K562 (cell line): ENCODE data around the gene PUS10. TPM values are rescaled to one million over a fixed set of nuclear protein-coding genes. Genes with fewer than 3 reads are reported as not detected.

Experiments
- ATAC-seq: fragments of 200-7000 bp; cut with Tn5 transposase; 3 replicates; pipeline ENCODE4 v1.9.1; 2020; ENCODE audit warnings: moderate library complexity
- BruUV-seq: library from RNA; stranded (reverse); fragments of 400-500 nt; replicated peaks from 2 replicates; lab custom pipeline; 2021; lab: Mats Ljungman, UMichigan
- CTCF ChIA-PET: fragments of 300-600 bp; formaldehyde crosslinking; extraction: SDS; loops from one replicate; lab custom pipeline; 2021; ENCODE audit warnings: low intra/inter-chr PET ratio; lab: Yijun Ruan, JAX
- POLR2A ChIA-PET: fragments of 300-600, 350-650 bp; sonication (Branson Sonifier 250); formaldehyde crosslinking; extraction: SDS; loops from one replicate; lab custom pipeline; 2021; ENCODE audit warnings: antibody characterized with exemption, inconsistent platforms; lab: Yijun Ruan, JAX
- DNase-seq, 4 experiments: peaks; one replicate each; pipeline versions ENCODE4 v3.0.0 to v3.0.0-alpha.2; 2011 to 2018; ENCODE audit warnings: low spot score in 3 of 4, mixed read lengths in 3 of 4; ENCODE audit errors: extremely low read depth in 1 of 4
- FAIRE-seq: peaks from 2 replicates; lab custom pipeline; 2011; peaks lifted over from hg19 to GRCh38; lab: Jason Lieb, UNC
- H2AFZ ChIP-seq: 2 replicates; pipeline ENCODE4 v1.6.0; 2011; ENCODE audit warnings: low read depth, low read length, control low read depth, inconsistent platforms
- H3K27ac ChIP-seq: fragments of 200-600 bp; 3 replicates; pipeline ENCODE4 v1.8.0; 2011; ENCODE audit warnings: low read depth, mild to moderate bottlenecking, control low read depth, inconsistent platforms, low read length, moderate library complexity, mixed read lengths; ENCODE audit errors: extremely low read depth
- H3K27me3 ChIP-seq, 2 experiments: fragments of 300-600 bp in 1 of 2; 2 replicates in 1 of 2; 3 replicates in 1 of 2; pipeline versions ENCODE4 v1.6.0 to v1.8.0; 2011; ENCODE audit warnings: inconsistent platforms in 2 of 2, low read length in 2 of 2, mild to moderate bottlenecking in 1 of 2, mixed read lengths in 1 of 2, moderate library complexity in 1 of 2; ENCODE audit not compliant: control insufficient read depth in 2 of 2, insufficient read depth in 2 of 2
- H3K36me3 ChIP-seq: fragments of 300-600 bp; 3 replicates; pipeline ENCODE4 v1.8.0; 2011; ENCODE audit warnings: mild to moderate bottlenecking, low read length, inconsistent platforms; ENCODE audit not compliant: control insufficient read depth, insufficient read depth
- H3K4me1 ChIP-seq, 2 experiments: fragments of 200-600 bp in 1 of 2; replicated peaks in 1 of 2; 2 replicates in 1 of 2; 3 replicates in 1 of 2; pipeline versions ENCODE4 v1.5.1 to v1.8.0; 2011; ENCODE audit warnings: inconsistent platforms in 2 of 2, low read length in 2 of 2, mild to moderate bottlenecking in 1 of 2, mixed read lengths in 1 of 2, moderate library complexity in 1 of 2; ENCODE audit not compliant: control insufficient read depth in 2 of 2, insufficient read depth in 2 of 2
- H3K4me2 ChIP-seq: 2 replicates; pipeline ENCODE4 v1.6.1; 2011; ENCODE audit warnings: low read length, control low read depth, inconsistent platforms, mixed read lengths; ENCODE audit not compliant: insufficient read depth
- H3K4me3 ChIP-seq: fragments of 200-600 bp; sonication (generic), shearing (Covaris generic); 2 replicates; pipeline ENCODE4 v1.5.1; 2016; ENCODE audit warnings: control low read depth, inconsistent platforms
- H3K79me2 ChIP-seq: fragments of 200-600 bp; 3 replicates; pipeline ENCODE4 v1.8.0; 2011; ENCODE audit warnings: low read length, inconsistent platforms; ENCODE audit not compliant: control insufficient read depth, insufficient read depth
- H3K9ac ChIP-seq, 2 experiments: 2 replicates each; pipeline versions ENCODE4 v1.6.0 to v1.6.1; 2011; ENCODE audit warnings: low read depth in 2 of 2, low read length in 2 of 2, control low read depth in 1 of 2, inconsistent platforms in 1 of 2, mild to moderate bottlenecking in 1 of 2, mixed read lengths in 1 of 2; ENCODE audit not compliant: insufficient read depth in 1 of 2
- H3K9me1 ChIP-seq: one replicate; pipeline ENCODE4 v1.6.0; 2011; ENCODE audit warnings: inconsistent platforms, mild to moderate bottlenecking, low read length, moderate library complexity; ENCODE audit not compliant: control insufficient read depth, insufficient read depth
- H3K9me3 ChIP-seq: replicated peaks from 2 replicates; pipeline ENCODE4 v1.5.1; 2011; ENCODE audit warnings: low read depth, low read length, inconsistent platforms; ENCODE audit not compliant: control insufficient read depth, insufficient read depth
- H4K20me1 ChIP-seq: replicated peaks from 2 replicates; pipeline ENCODE4 v1.6.1; 2011; ENCODE audit warnings: low read length, inconsistent platforms, mixed read lengths; ENCODE audit not compliant: control insufficient read depth, insufficient read depth
- ATF1 ChIP-seq, 2 experiments: fragments of 450-650 bp in 1 of 2; IDR thresholded peaks; 2 replicates each; pipeline ENCODE4 v1.6.1; 2016; ENCODE audit warnings: missing compliant biosample characterization in 1 of 2, missing genetic modification characterization in 1 of 2
- CEBPG ChIP-seq, 3 experiments: fragments of 200-800 bp in 1 of 3; sonication (Bioruptor generic) in 1 of 3; sonication (generic) in 1 of 3; formaldehyde crosslinking in 1 of 3; IDR thresholded peaks in 2 of 3; conservative IDR thresholded peaks in 1 of 3; 2 replicates each; pipeline versions ENCODE4 v1.6.1 to v1.8.0; 2016 to 2022; ENCODE audit warnings: missing compliant biosample characterization in 2 of 3, missing genetic modification characterization in 2 of 3, mild to moderate bottlenecking in 1 of 3, missing genetic modification reagents in 1 of 3
- CREM ChIP-seq: IDR thresholded peaks from 2 replicates; pipeline ENCODE4 v1.6.1; 2014; ENCODE audit warnings: antibody characterized with exemption, low read depth
- PHTF2 ChIP-seq: fragments of 250-450 bp; sonication (Bioruptor Pico); IDR thresholded peaks from 2 replicates; pipeline ENCODE4 v1.5.0; 2021; ENCODE audit warnings: mild to moderate bottlenecking
- SMARCE1 ChIP-seq: fragments of 450-650 bp; IDR thresholded peaks from 2 replicates; pipeline ENCODE4 v1.7.1; 2016; ENCODE audit warnings: mild to moderate bottlenecking
- ZBTB7A ChIP-seq: IDR thresholded peaks from 2 replicates; pipeline ENCODE4 v1.6.1; 2011; ENCODE audit warnings: low read depth, mild to moderate bottlenecking, low read length, moderate library complexity, borderline replicate concordance; ENCODE audit not compliant: control insufficient read depth
- ZNF75A ChIP-seq: fragments of 450-650 bp; formaldehyde crosslinking; IDR thresholded peaks from 2 replicates; pipeline ENCODE4 v1.4.0; 2020; ENCODE audit warnings: mild to moderate bottlenecking
- WGBS: fragments of 100-300 bp; shearing (Covaris generic); methylation state at CpG from one replicate; pipeline ENCODE4 v1.1.6; 2016; ENCODE audit warnings: low coverage, mixed read lengths; ENCODE audit not compliant: insufficient coverage; ENCODE audit errors: missing lambda C conversion rate; 5-methylcytosine and 5-hydroxymethylcytosine counted together
- in situ Hi-C: fragments of 300-500 bp; cut with MboI; formaldehyde crosslinking; loops from 4 replicates; pipeline ENCODE4 v1.15.0; 2018; ENCODE audit warnings: inconsistent platforms, mixed read lengths
- intact Hi-C: fragments of 100-400 bp; cut with micrococcal nuclease; formaldehyde crosslinking; loops from 2 replicates; pipeline ENCODE4 v1.14.2; 2022
- polyA plus RNA-seq, 8 experiments: library from polyadenylated mRNA; depleted of rRNA in 4 of 8; stranded (reverse) in 5 of 8; unstranded in 3 of 8; fragments of >200 nt; fragmentation: Nextera tagmentation in 2 of 8; fragmentation: Illumina TruSeq in 1 of 8; extraction: Ambion mirVana in 2 of 8; extraction: Trizol in 1 of 8; gene quantifications; 2 replicates each; pipeline versions ENCODE4 v1.2.1 to v1.2.3, GENCODE V29; 2011 to 2014; ENCODE audit warnings: inconsistent platforms in 1 of 8, missing spikeins in 1 of 8
- total RNA-seq, 7 experiments: library from RNA; depleted of rRNA in 6 of 7; stranded (reverse); fragments of >200 nt in 6 of 7; fragmentation: Illumina TruSeq in 2 of 7; extraction: Trizol in 2 of 7; gene quantifications; 2 replicates each; pipeline versions ENCODE4 v1.2.1 to v1.2.3, GENCODE V29; 2011 to 2021; ENCODE audit warnings: low replicate concordance in 1 of 7
- TF ChIP-seq, protein P1 (sequence below), 3 experiments: IDR thresholded peaks in 2 of 3; conservative IDR thresholded peaks in 1 of 3; 2 replicates each; pipeline ENCODE4 v1.5.1; 2011 to 2012; ENCODE audit warnings: low read length in 3 of 3, mild to moderate bottlenecking in 3 of 3, control low read depth in 2 of 3, improper control_type of control experiment in 1 of 3, inconsistent platforms in 1 of 3, low read depth in 1 of 3, mixed read lengths in 1 of 3, moderate library complexity in 1 of 3; ENCODE audit not compliant: insufficient read depth in 2 of 3
- TF ChIP-seq, protein P2 (sequence below), 2 experiments: fragments of 450-650 bp; formaldehyde crosslinking in 1 of 2; IDR thresholded peaks; 2 replicates each; pipeline versions ENCODE4 v1.4.0 to v1.6.1; 2014 to 2020; ENCODE audit warnings: mild to moderate bottlenecking in 2 of 2, borderline replicate concordance in 1 of 2, low read depth in 1 of 2
- TF ChIP-seq, protein P3 (sequence below), 2 experiments: fragments of 450-650 bp in 1 of 2; sonication (generic) in 1 of 2; formaldehyde crosslinking in 1 of 2; IDR thresholded peaks in 1 of 2; conservative IDR thresholded peaks in 1 of 2; 2 replicates each; pipeline versions ENCODE4 v1.6.1 to v1.8.1; 2016 to 2023; ENCODE audit warnings: mild to moderate bottlenecking in 2 of 2, moderate library complexity in 2 of 2, inconsistent platforms in 1 of 2, missing genetic modification reagents in 1 of 2

Gene PUS10
- total and polyA plus RNA-seq, 9 of the 15 experiments (the other 6 are each of a cell fraction or from before 2014, with no cell fraction given) = 5.0 to 10.7 (median 7.6) TPM

DNA sequence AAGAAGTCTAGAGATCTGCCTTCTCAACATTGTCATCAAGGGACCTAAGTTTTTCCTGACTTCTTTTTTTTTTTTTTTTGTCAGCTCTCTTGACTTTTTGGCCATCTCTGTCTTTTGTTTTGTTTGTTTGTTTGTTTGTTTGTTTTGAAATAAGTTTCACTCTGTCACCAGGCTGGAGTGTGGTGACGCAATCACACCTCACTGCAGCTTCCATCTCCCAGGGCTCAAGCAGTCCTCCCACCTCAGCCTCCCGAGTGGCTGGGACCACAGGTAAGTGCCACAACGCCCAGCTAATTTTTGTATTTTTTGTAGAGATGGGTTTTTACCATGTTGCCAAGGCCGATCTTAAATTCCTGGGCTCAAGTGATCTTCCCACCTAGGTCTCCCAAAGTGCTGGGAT, 5.6 kb upstream of the PUS10 start:
- no peaks in the 10 kb centered on the region for H3K9me1 ChIP-seq
- H3K27me3 ChIP-seq = no peaks in the 10 kb centered on the region
- no peak overlapping the region for H3K4me2 ChIP-seq
- peaks cover 21% of the 10 kb centered on the region; the same call in 2 of the 3 replicates for H3K36me3 ChIP-seq
- POLR2A ChIA-PET = no interaction called here
- WGBS = 74% methylated on average over 4 of the region's 4 CpGs
- BruUV-seq = no TSS peak
- ATAC-seq (no peak), DNase-seq (no peak), FAIRE-seq (no peak)
- peaks cover 43% of the 10 kb centered on the region for H3K79me2 ChIP-seq
- no peaks in the 10 kb centered on the region for H4K20me1 ChIP-seq
- no peak overlapping the region for H2AFZ ChIP-seq
- intact Hi-C loops = no loop called here
- peaks cover 0 to 4% of the 10 kb centered on the region in 2 experiments; a peak in 2 of 5 replicates for H3K4me1 ChIP-seq
- in situ Hi-C loops = no loop called here
- CTCF ChIA-PET = no interaction called here
- H3K9ac ChIP-seq = no peak overlapping the region
- H3K4me3 ChIP-seq = no peak overlapping the region
- no peaks in the 10 kb centered on the region for H3K9me3 ChIP-seq
- no peak overlapping the region for H3K27ac ChIP-seq
- TF ChIP-seq ZBTB7A (no peak), SMARCE1 (no peak), ATF1 (CRISPR knock-in tag; IDR thresholded peaks at IDR 0.05) (no peak), ATF1 (tag; IDR thresholded peaks at IDR 0.05) (no peak), CEBPG (CRISPR knock-in tag; IDR thresholded peaks at IDR 0.05) (no peak), CEBPG (tag; conservative IDR thresholded peaks at IDR 0.05 in 1 of 2, IDR thresholded peaks at IDR 0.05 in 1 of 2) (peak in 1 of 2 experiments; percentile 65; a peak in 1 of 4 replicates), CREM (no peak), ZNF75A (CRISPR knock-in tag) (no peak), PHTF2 (CRISPR knock-in tag) (no peak)
- TF ChIP-seq, protein P1, sequence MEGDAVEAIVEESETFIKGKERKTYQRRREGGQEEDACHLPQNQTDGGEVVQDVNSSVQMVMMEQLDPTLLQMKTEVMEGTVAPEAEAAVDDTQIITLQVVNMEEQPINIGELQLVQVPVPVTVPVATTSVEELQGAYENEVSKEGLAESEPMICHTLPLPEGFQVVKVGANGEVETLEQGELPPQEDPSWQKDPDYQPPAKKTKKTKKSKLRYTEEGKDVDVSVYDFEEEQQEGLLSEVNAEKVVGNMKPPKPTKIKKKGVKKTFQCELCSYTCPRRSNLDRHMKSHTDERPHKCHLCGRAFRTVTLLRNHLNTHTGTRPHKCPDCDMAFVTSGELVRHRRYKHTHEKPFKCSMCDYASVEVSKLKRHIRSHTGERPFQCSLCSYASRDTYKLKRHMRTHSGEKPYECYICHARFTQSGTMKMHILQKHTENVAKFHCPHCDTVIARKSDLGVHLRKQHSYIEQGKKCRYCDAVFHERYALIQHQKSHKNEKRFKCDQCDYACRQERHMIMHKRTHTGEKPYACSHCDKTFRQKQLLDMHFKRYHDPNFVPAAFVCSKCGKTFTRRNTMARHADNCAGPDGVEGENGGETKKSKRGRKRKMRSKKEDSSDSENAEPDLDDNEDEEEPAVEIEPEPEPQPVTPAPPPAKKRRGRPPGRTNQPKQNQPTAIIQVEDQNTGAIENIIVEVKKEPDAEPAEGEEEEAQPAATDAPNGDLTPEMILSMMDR (IDR thresholded peaks at IDR 0.05 in 2 of 3, conservative IDR thresholded peaks at IDR 0.05 in 1 of 3; ENCODE audit: insufficient read depth in 2 of 3, low read depth in 1 of 3, low read length in 3 of 3) = no peak
- TF ChIP-seq, protein P2, sequence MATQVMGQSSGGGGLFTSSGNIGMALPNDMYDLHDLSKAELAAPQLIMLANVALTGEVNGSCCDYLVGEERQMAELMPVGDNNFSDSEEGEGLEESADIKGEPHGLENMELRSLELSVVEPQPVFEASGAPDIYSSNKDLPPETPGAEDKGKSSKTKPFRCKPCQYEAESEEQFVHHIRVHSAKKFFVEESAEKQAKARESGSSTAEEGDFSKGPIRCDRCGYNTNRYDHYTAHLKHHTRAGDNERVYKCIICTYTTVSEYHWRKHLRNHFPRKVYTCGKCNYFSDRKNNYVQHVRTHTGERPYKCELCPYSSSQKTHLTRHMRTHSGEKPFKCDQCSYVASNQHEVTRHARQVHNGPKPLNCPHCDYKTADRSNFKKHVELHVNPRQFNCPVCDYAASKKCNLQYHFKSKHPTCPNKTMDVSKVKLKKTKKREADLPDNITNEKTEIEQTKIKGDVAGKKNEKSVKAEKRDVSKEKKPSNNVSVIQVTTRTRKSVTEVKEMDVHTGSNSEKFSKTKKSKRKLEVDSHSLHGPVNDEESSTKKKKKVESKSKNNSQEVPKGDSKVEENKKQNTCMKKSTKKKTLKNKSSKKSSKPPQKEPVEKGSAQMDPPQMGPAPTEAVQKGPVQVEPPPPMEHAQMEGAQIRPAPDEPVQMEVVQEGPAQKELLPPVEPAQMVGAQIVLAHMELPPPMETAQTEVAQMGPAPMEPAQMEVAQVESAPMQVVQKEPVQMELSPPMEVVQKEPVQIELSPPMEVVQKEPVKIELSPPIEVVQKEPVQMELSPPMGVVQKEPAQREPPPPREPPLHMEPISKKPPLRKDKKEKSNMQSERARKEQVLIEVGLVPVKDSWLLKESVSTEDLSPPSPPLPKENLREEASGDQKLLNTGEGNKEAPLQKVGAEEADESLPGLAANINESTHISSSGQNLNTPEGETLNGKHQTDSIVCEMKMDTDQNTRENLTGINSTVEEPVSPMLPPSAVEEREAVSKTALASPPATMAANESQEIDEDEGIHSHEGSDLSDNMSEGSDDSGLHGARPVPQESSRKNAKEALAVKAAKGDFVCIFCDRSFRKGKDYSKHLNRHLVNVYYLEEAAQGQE (IDR thresholded peaks at IDR 0.05; ENCODE audit: borderline replicate concordance) = no peak
- TF ChIP-seq, protein P2 (CRISPR knock-in tag; IDR thresholded peaks at IDR 0.05; ENCODE audit: low read depth) = no peak
- TF ChIP-seq, protein P3, sequence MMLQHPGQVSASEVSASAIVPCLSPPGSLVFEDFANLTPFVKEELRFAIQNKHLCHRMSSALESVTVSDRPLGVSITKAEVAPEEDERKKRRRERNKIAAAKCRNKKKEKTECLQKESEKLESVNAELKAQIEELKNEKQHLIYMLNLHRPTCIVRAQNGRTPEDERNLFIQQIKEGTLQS (IDR thresholded peaks at IDR 0.05) = peak; percentile 44; the same call in 1 of the 2 replicates
- TF ChIP-seq, protein P3 (CRISPR knock-in tag; conservative IDR thresholded peaks at IDR 0.05) = no peak
